CD4-positive, alpha-beta T cell (primary cell): ENCODE data around the gene FAM13C. TPM values are rescaled to one million over a fixed set of nuclear protein-coding genes. Genes with fewer than 3 reads are reported as not detected.

Experiments
- ATAC-seq: fragments of 200-7000 bp; cut with Tn5 transposase; one replicate; pipeline ENCODE4 v1.10.0; 2022; ENCODE audit warnings: mild to moderate bottlenecking; ENCODE audit not compliant: poor library complexity
- CTCF ChIA-PET: fragments of 350-600 bp; sonication (Branson Sonifier 250); formaldehyde crosslinking; loops from one replicate; lab custom pipeline; 2021; ENCODE audit warnings: antibody characterized with exemption, inconsistent platforms; lab: Charles Lee
- POLR2A ChIA-PET: fragments of 350-600 bp; sonication (Branson Sonifier 250); formaldehyde crosslinking; loops from one replicate; lab custom pipeline; 2021; ENCODE audit warnings: antibody characterized with exemption, inconsistent platforms; lab: Charles Lee
- DNase-seq, 14 experiments: peaks; one replicate each; pipeline ENCODE4 v3.0.0-alpha.2; 2013 to 2020; ENCODE audit warnings: mixed read lengths in 2 of 14
- H3K27ac ChIP-seq, 2 donors: one replicate each; pipeline versions ENCODE4 v1.5.1 to v1.7.0; 2013; ENCODE audit warnings: low read length in 2 of 2, low read depth in 1 of 2, mild to moderate bottlenecking in 1 of 2
- H3K27me3 ChIP-seq, 2 experiments: 1 replicate in 1 of 2; 2 replicates in 1 of 2; pipeline versions ENCODE4 v1.6.1 to v1.7.0; 2013; ENCODE audit warnings: low read length in 2 of 2, control low read depth in 1 of 2, mild to moderate bottlenecking in 1 of 2, moderate library complexity in 1 of 2; ENCODE audit not compliant: insufficient read depth in 2 of 2, control insufficient read depth in 1 of 2
- H3K36me3 ChIP-seq: one replicate; pipeline ENCODE4 v1.6.1; 2013; ENCODE audit warnings: low read length, control low read depth; ENCODE audit not compliant: insufficient read depth
- H3K4me1 ChIP-seq: one replicate; pipeline ENCODE4 v1.6.1; 2013; ENCODE audit warnings: low read length, control low read depth; ENCODE audit not compliant: insufficient read depth
- H3K4me3 ChIP-seq: one replicate; pipeline ENCODE4 v1.5.1; 2013; ENCODE audit warnings: mild to moderate bottlenecking, low read length, moderate library complexity
- H3K9me3 ChIP-seq, 2 experiments: 1 replicate in 1 of 2; 2 replicates in 1 of 2; pipeline versions ENCODE4 v1.6.1 to v1.7.0; 2013; ENCODE audit warnings: low read length in 2 of 2, mild to moderate bottlenecking in 2 of 2, control low read depth in 1 of 2, moderate library complexity in 1 of 2; ENCODE audit not compliant: control insufficient read depth in 1 of 2, insufficient read depth in 1 of 2
- H3K27ac Mint-ChIP-seq: one replicate; pipeline ENCODE4 v1.8.0; 2020; ENCODE audit warnings: mixed read lengths
- H3K27me3 Mint-ChIP-seq: one replicate; pipeline ENCODE4 v1.8.0; 2021; ENCODE audit warnings: mixed read lengths
- H3K36me3 Mint-ChIP-seq: one replicate; pipeline ENCODE4 v1.8.0; 2021; ENCODE audit warnings: low read depth, mixed read lengths
- H3K4me1 Mint-ChIP-seq: one replicate; pipeline ENCODE4 v1.8.0; 2021; ENCODE audit warnings: low read depth, mixed read lengths
- H3K4me3 Mint-ChIP-seq: one replicate; pipeline ENCODE4 v1.8.0; 2020; ENCODE audit warnings: mild to moderate bottlenecking, mixed read lengths
- H3K9me3 Mint-ChIP-seq: one replicate; pipeline ENCODE4 v1.8.0; 2020; ENCODE audit warnings: mixed read lengths
- CTCF ChIP-seq: fragments of 200-600 bp; IDR thresholded peaks from one replicate; pipeline ENCODE4 v1.8.0; 2022; ENCODE audit warnings: antibody characterized with exemption, mild to moderate bottlenecking
- intact Hi-C, 2 experiments: fragments of 100-400 bp; cut with DNase I in 1 of 2; cut with micrococcal nuclease in 1 of 2; formaldehyde crosslinking; loops; one replicate each; pipeline versions ENCODE4 v1.15.1 to v1.9.0; 2023 to 2025; cut with DNase I, micrococcal nuclease
- total RNA-seq, 174 experiments: library from RNA in 2 of 174; stranded (reverse) in 2 of 174; gene quantifications; one replicate each; pipeline ENCODE4 v1.2.3 and lab custom pipeline; 2021 to 2026

FAM13C gene
- total RNA-seq, 2 experiments from 2014 or later: not detected

- ChIA-PET POLR2A (no interaction called here), CTCF (interaction anchor here (0.7 to 1.3 kb wide), 2 partner anchors 19 to 20 kb away, joined by 3 read pairs; no protein-coding TSS in a partner anchor)
- Mint-ChIP-seq H3K27me3 (no peaks in the 10 kb centered on the region), H3K9me3 (no peaks in the 10 kb centered on the region), H3K4me3 (no peak overlapping the region), H3K27ac (no peak overlapping the region), H3K4me1 (no peaks in the 10 kb centered on the region), H3K36me3 (no peaks in the 10 kb centered on the region)
- Histone ChIP-seq H3K27ac (no peak overlapping the region), H3K36me3 (no peaks in the 10 kb centered on the region), H3K4me3 (no peak overlapping the region), H3K9me3 (no peaks in the 10 kb centered on the region), H3K4me1 (no peaks in the 10 kb centered on the region), H3K27me3 (no peaks in the 10 kb centered on the region)
- intact Hi-C loops: no loop called here
- no peak for DNase-seq
- ATAC-seq: no peak
- no peak for TF ChIP-seq CTCF
Measured at GRCh38 chr10:59372543-59372942, 10.2 kb upstream of the FAM13C start.

GRCh38 chr10:59366290-59366689, 3.9 kb upstream of the FAM13C start:
- DNase-seq (no peak), ATAC-seq (no peak)
- Histone ChIP-seq H3K9me3 (no peaks in the 10 kb centered on the region), H3K27ac (no peak overlapping the region), H3K4me3 (no peak overlapping the region), H3K36me3 (no peaks in the 10 kb centered on the region), H3K27me3 (peaks cover 5 to 11% of the 10 kb centered on the region in 2 experiments), H3K4me1 (no peaks in the 10 kb centered on the region)
- no peak overlapping the region for H3K27ac Mint-ChIP-seq
- ChIA-PET CTCF (no interaction called here), POLR2A (no interaction called here)
- no peaks in the 10 kb centered on the region for H3K36me3 Mint-ChIP-seq
- peaks cover 25% of the 10 kb centered on the region for H3K27me3 Mint-ChIP-seq
- no peak for TF ChIP-seq CTCF
- H3K4me3 Mint-ChIP-seq: no peak overlapping the region
- H3K4me1 Mint-ChIP-seq: peaks cover 8% of the 10 kb centered on the region
- H3K9me3 Mint-ChIP-seq: no peaks in the 10 kb centered on the region
- intact Hi-C loops: no loop called here

DNA sequence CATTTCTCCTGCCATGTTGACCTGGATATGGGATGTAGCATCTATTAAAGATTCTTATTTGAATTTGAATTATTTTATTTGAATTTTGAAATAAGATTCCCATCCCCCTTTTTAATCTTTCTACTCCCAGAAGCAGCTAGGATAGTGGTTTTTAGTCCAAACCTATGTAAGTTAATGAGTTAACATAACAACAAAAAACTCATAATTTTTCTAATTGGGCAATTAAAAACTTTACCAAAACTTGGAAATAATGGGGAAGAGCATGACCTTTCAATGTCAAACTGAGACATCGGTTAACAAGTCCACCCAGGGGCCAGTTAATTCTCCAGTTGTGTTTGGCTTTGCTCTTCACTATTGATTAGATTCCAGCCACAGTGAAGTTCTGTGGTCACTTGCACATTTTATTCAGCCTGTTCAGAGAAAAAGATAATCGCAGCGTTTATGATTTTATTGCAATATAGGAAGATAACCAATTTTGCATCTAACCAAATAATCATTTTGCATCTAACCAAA, 1.2 kb upstream of the FAM13C start:
- CTCF ChIA-PET: no interaction called here
- Mint-ChIP-seq H3K4me1 (peaks cover 8% of the 10 kb centered on the region), H3K36me3 (no peaks in the 10 kb centered on the region), H3K4me3 (no peak overlapping the region), H3K27me3 (peaks cover 40% of the 10 kb centered on the region), H3K9me3 (no peaks in the 10 kb centered on the region), H3K27ac (no peak overlapping the region)
- ATAC-seq (no peak), DNase-seq (no peak)
- no peaks in the 10 kb centered on the region for H3K9me3 ChIP-seq
- H3K4me3 ChIP-seq: no peak overlapping the region
- H3K36me3 ChIP-seq: no peaks in the 10 kb centered on the region
- no peak overlapping the region for H3K27ac ChIP-seq
- intact Hi-C loops: no loop called here
- POLR2A ChIA-PET: no interaction called here
- peaks cover 5 to 14% of the 10 kb centered on the region in 2 experiments for H3K27me3 ChIP-seq
- no peak for TF ChIP-seq CTCF
- H3K4me1 ChIP-seq: no peaks in the 10 kb centered on the region
